GM06990 (cell line): ENCODE data around the gene MAP2.

ENCODE experiments used
- DNase-seq: peaks from one replicate; pipeline ENCODE4 v3.0.0-alpha.2; 2011; ENCODE audit not compliant: insufficient read length; ENCODE audit errors: extremely low read depth
- H3K27me3 ChIP-seq: replicated peaks from 2 replicates; pipeline ENCODE4 v1.6.0; 2011; ENCODE audit warnings: low read length; ENCODE audit not compliant: control insufficient read depth, insufficient read depth
- H3K36me3 ChIP-seq: 2 replicates; pipeline ENCODE4 v1.5.1; 2011; ENCODE audit warnings: low read length; ENCODE audit not compliant: control insufficient read depth, insufficient read depth
- H3K4me3 ChIP-seq: replicated peaks from 2 replicates; pipeline ENCODE4 v1.5.1; 2011; ENCODE audit warnings: low read depth, mild to moderate bottlenecking, control low read depth, low read length
- CTCF ChIP-seq: IDR thresholded peaks from 2 replicates; pipeline ENCODE4 v1.5.1; 2011; ENCODE audit warnings: low read length, control low read depth, mild to moderate bottlenecking, inconsistent platforms; ENCODE audit not compliant: insufficient read depth, poor library complexity, severe bottlenecking

Gene MAP2

GRCh38 chr2:209508255-209508654, 84.4 kb downstream of the MAP2 start:
- no peak for DNase-seq
- TF ChIP-seq CTCF, result no peak
- Histone ChIP-seq H3K4me3 (no peak overlapping the region), H3K27me3 (no peaks in the 10 kb centered on the region; the same call in 1 of the 2 replicates), H3K36me3 (no peaks in the 10 kb centered on the region)

GRCh38 chr2:209511637-209512036, 87.8 kb downstream of the MAP2 start:
- DNase-seq, result no peak
- no peak overlapping the region for H3K4me3 ChIP-seq
- no peaks in the 10 kb centered on the region; the same call in 1 of the 2 replicates for H3K27me3 ChIP-seq
- no peaks in the 10 kb centered on the region for H3K36me3 ChIP-seq
- TF ChIP-seq CTCF, result no peak

- no peak for TF ChIP-seq CTCF
These were observed 89.1 kb downstream of the MAP2 start for GRCh38 chr2:209512971-209513370.

DNA sequence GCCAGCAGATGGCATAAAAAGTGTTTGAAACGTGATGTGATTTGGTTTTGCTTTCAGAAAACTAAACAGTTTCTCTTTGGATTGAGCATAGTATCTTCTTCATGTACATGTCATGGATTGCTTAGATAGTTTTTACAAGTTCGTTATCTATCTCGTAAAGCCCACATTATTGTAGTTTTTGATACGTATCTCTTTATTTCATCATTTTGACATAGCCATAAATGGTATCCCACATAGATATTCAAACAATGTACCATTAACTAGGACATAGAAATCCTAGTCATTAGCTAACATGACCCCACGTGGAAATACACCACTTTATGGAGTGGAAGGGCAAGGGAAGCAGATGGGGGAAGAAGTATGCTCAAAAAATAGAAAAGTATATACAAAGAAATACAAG, 93.6 kb downstream of the MAP2 start:
- H3K4me3 ChIP-seq, result no peak overlapping the region
- no peak for DNase-seq
- no peak for TF ChIP-seq CTCF
- no peaks in the 10 kb centered on the region for H3K36me3 ChIP-seq
- no peaks in the 10 kb centered on the region for H3K27me3 ChIP-seq

More at GRCh38 chr2:209512971-209513370, 89.1 kb downstream of the MAP2 start:
- Histone ChIP-seq H3K27me3 (no peaks in the 10 kb centered on the region; the same call in 1 of the 2 replicates), H3K4me3 (no peak overlapping the region), H3K36me3 (no peaks in the 10 kb centered on the region)
- DNase-seq, result no peak

DNA sequence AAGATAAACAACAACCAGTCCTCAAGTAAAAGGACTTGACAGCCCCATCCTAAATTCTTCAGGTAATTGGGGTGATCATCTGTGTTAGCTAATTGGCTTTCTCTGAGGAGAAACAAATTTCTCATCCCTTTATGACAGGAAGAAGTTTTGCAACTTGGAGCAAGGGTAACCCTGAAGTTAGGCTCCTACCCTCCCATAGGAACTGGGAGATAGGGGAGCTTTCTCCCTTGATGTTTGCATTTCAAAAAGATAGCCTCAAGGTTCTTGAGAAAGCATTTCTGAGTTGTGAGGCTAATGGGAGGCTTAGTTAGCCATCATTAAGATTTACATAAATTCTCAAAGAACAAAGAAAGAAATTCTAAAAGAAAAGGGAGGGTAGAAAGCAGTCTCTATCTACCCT, 95.4 kb downstream of the MAP2 start:
- Histone ChIP-seq H3K27me3 (no peaks in the 10 kb centered on the region), H3K36me3 (no peaks in the 10 kb centered on the region), H3K4me3 (no peak overlapping the region)
- no peak for DNase-seq
- TF ChIP-seq CTCF, result no peak

- H3K4me3 ChIP-seq, result no peak overlapping the region
- DNase-seq, result no peak
- H3K36me3 ChIP-seq, result no peaks in the 10 kb centered on the region
- H3K27me3 ChIP-seq, result no peaks in the 10 kb centered on the region
- no peak for TF ChIP-seq CTCF
These were observed 96.1 kb downstream of the MAP2 start for GRCh38 chr2:209519906-209520305.
